ENCODE measurements around the gene FXYD5. TPM values are rescaled to one million over a fixed set of nuclear protein-coding genes. Genes with fewer than 3 reads are reported as not detected.
A peak's percentile ranks its signal among the peaks of the same experiment; 100 is the strongest.

Gene FXYD5
- total RNA-seq, 1 donor from 2014 or later = 124 TPM

- intact Hi-C loops (cut with DNase I) = no loop called here
- H3K36me3 ChIP-seq = peaks cover 3% of the 10 kb centered on the region
- peaks cover 32% of the 10 kb centered on the region for H3K4me1 ChIP-seq
- ATAC-seq (no peak), DNase-seq (no peak)
- no peaks in the 10 kb centered on the region for H3K27me3 ChIP-seq
- no peak overlapping the region for H3K4me3 ChIP-seq
- TF ChIP-seq, protein P1, sequence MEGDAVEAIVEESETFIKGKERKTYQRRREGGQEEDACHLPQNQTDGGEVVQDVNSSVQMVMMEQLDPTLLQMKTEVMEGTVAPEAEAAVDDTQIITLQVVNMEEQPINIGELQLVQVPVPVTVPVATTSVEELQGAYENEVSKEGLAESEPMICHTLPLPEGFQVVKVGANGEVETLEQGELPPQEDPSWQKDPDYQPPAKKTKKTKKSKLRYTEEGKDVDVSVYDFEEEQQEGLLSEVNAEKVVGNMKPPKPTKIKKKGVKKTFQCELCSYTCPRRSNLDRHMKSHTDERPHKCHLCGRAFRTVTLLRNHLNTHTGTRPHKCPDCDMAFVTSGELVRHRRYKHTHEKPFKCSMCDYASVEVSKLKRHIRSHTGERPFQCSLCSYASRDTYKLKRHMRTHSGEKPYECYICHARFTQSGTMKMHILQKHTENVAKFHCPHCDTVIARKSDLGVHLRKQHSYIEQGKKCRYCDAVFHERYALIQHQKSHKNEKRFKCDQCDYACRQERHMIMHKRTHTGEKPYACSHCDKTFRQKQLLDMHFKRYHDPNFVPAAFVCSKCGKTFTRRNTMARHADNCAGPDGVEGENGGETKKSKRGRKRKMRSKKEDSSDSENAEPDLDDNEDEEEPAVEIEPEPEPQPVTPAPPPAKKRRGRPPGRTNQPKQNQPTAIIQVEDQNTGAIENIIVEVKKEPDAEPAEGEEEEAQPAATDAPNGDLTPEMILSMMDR (IDR thresholded peaks at IDR 0.05) = no peak
- no peaks in the 10 kb centered on the region for H3K9me3 ChIP-seq
- no peak overlapping the region for H3K27ac ChIP-seq
Measured at GRCh38 chr19:35122687-35123551, 31.6 kb upstream of the FXYD5 start.

DNA sequence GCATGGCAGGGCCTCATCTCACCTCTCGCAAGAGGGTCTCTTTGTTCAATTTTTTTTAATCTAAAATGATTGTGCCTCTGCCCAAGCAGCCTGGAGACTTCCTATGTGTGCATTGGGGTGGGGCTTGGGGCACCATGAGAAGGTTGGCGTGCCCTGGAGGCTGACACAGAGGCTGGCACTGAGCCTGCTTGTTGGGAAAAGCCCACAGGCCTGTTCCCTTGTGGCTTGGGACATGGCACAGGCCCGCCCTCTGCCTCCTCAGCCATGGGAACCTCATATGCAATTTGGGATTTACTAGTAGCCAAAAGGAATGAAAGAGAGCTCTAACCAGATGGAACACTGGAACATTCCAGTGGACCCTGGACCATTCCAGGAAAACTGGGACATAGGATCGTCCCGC lies 31.0 kb upstream of the FXYD5 start:
- ATAC-seq (peak; percentile 22), DNase-seq (no peak)
- peaks cover 3% of the 10 kb centered on the region for H3K36me3 ChIP-seq
- no peaks in the 10 kb centered on the region for H3K27me3 ChIP-seq
- H3K9me3 ChIP-seq = no peaks in the 10 kb centered on the region
- peak overlapping the region; percentile 62 for H3K4me3 ChIP-seq
- H3K27ac ChIP-seq = peak overlapping the region; percentile 85
- peaks cover 32% of the 10 kb centered on the region for H3K4me1 ChIP-seq
- intact Hi-C loops (cut with DNase I) = no loop called here
- TF ChIP-seq, protein P1 (IDR thresholded peaks at IDR 0.05) = no peak

DNA sequence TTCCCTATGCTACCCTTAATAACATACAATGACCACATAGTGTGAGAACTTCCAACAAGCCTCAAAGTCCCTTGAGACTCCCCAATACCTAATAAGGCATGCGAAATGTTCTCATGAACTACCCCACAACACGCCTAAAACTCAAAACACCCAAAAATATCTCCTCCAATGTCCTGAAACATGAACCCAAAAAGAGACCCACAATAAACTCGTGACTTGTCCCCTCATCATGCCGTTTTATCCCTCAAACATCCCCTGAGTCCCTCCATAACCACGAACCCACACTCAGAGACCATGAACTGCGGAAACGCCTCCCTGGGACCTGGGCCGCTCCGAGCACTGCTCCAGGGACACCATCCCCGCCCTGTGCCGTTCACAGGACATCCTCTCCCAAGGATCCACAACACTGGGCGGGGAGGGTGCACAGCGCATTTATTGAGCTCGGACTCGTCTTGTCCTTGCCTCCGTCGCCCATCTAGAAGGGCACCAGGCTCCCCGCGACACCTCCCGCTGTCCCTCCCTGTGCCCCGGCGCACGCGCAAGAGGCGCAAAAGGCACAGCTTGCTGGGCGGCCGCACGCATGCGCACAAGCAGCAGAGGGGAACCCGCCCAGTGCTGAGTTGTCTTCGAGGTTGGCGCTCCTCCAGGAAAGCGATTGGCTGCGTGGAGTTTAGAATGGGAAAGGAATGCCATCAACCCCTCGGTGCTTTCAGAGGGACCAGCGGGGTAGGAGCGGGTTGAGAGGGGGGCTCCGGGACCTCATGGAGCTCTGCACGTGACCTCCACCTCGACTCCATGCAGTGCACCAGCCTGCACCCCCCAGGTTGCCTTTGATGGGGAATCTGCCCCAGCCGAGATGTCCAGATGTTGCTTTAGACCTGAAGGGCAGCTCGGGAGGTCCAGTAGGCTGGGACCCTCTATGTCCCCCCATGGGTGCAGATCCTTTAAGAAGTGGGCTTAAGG lies 30.2 kb upstream of the FXYD5 start:
- Histone ChIP-seq H3K36me3 (peaks cover 3% of the 10 kb centered on the region), H3K9me3 (no peaks in the 10 kb centered on the region), H3K27ac (peak overlapping the region; percentile 85), H3K27me3 (no peaks in the 10 kb centered on the region), H3K4me3 (peak overlapping the region; percentile 62), H3K4me1 (peaks cover 30% of the 10 kb centered on the region)
- DNase-seq (peak; percentile 96), ATAC-seq (peak; percentile 92)
- intact Hi-C loops (cut with DNase I) = no loop called here
- TF ChIP-seq, protein P1 (IDR thresholded peaks at IDR 0.05) = no peak

DNA sequence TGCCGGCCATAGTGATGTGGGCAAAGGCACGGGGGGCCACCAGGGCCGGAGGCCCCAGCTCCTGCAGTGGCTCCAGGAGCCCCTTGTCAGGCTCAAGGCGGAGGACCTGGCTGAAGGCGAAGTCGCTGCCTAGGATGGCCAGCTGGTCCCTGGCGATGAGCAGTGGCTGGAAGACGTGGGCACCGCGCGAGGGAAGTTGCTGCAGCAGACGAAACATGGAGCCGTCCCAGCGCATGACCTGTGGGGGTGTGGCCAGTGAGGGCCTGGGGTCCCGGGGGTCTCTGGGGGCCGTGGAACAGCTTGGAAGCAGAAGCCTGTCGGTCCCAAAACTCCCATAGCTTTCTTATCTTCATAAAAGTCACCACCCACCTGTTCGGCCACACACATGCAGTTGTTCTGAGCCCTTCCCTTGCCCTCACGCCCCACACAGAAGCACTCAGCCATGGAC lies 29.2 kb upstream of the FXYD5 start:
- Histone ChIP-seq H3K27me3 (no peaks in the 10 kb centered on the region), H3K4me3 (no peak overlapping the region), H3K36me3 (peaks cover 3% of the 10 kb centered on the region), H3K4me1 (peaks cover 20% of the 10 kb centered on the region), H3K27ac (no peak overlapping the region), H3K9me3 (no peaks in the 10 kb centered on the region)
- no peak for DNase-seq
- ATAC-seq = no peak
- intact Hi-C loops (cut with DNase I) = no loop called here
- TF ChIP-seq, protein P1 (IDR thresholded peaks at IDR 0.05) = no peak

DNA sequence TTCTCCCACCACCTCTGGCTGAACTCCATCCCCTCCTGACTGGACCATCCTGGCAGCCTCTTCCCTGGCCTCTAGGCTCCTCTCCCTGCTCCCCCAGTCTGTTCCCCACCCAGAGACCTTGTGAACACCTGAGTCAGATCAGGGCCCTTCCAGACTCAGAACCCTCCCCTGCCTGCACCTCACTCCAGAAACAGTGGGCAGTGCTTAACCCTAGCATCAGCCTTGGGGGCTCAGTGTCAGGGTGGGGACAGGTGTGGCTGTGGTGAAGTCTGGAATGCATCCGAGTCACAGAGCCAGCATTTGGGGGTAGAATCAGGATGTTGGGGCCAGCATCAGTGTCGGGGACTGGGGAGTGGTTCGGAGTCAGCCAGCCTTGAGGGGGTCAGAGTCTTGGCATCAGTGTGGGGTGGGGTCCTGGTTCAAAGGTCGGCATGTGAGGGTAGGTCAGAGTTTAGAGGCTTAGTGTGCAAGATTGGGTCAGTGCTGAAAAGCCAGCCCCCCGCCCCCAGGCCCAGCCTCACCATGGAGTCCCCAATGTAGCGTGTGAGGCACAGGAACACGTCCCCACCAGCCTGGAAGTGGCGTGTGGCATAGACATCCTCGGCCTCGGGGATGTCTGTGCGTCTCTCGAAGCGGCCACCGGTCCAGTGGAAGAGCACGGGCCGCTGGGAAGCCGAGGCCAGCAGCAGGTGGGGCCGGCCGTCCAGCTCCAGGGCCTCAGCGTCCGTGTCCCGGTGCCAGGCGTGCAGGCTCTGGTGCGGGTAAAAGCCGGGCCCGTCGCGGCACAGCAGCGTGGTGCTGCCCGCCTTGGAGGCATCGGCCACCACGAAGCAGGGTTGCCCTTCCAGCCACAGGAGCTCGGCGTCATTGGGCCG lies 28.5 kb upstream of the FXYD5 start:
- Histone ChIP-seq H3K27ac (no peak overlapping the region), H3K4me1 (peaks cover 15% of the 10 kb centered on the region), H3K9me3 (no peaks in the 10 kb centered on the region), H3K4me3 (no peak overlapping the region), H3K27me3 (no peaks in the 10 kb centered on the region), H3K36me3 (peaks cover 3% of the 10 kb centered on the region)
- ATAC-seq = no peak
- TF ChIP-seq, protein P1 (IDR thresholded peaks at IDR 0.05) = no peak
- DNase-seq = no peak
- intact Hi-C loops (cut with DNase I) = no loop called here
